Hepatocyte (in vitro differentiated cells): ENCODE measurements around the gene CARMIL1. TPM values are rescaled to one million over a fixed set of nuclear protein-coding genes. Genes with fewer than 3 reads are reported as not detected.

Experiments used
- DNase-seq: peaks from one replicate; pipeline ENCODE4 v3.0.0-alpha.2; 2016; ENCODE audit warnings: low spot score
- H2AFZ ChIP-seq: fragments of 200-600 bp; sonication (generic); 2 replicates; pipeline ENCODE4 v1.6.0; 2016; ENCODE audit warnings: antibody characterized with exemption, mild to moderate bottlenecking
- H3K27ac ChIP-seq: fragments of 200-600 bp; sonication (generic); 2 replicates; pipeline ENCODE4 v1.5.1; 2016; ENCODE audit warnings: mild to moderate bottlenecking
- H3K27me3 ChIP-seq: fragments of 200-600 bp; sonication (generic); 2 replicates; pipeline ENCODE4 v1.6.1; 2016
- H3K36me3 ChIP-seq: fragments of 200-600 bp; sonication (generic); replicated peaks from 2 replicates; pipeline ENCODE4 v1.5.1; 2016; ENCODE audit warnings: low read depth; ENCODE audit not compliant: insufficient read depth
- H3K4me1 ChIP-seq: fragments of 200-600 bp; sonication (generic); 2 replicates; pipeline ENCODE4 v1.5.1; 2016; ENCODE audit warnings: mild to moderate bottlenecking, moderate library complexity; ENCODE audit not compliant: insufficient read depth
- H3K4me2 ChIP-seq: fragments of 200-600 bp; sonication (generic); 2 replicates; pipeline ENCODE4 v1.6.0; 2016
- H3K4me3 ChIP-seq: fragments of 200-600 bp; sonication (generic); 2 replicates; pipeline ENCODE4 v1.5.1; 2016; ENCODE audit warnings: mild to moderate bottlenecking
- H3K79me2 ChIP-seq: fragments of 200-600 bp; sonication (generic); 2 replicates; pipeline ENCODE4 v1.6.0; 2017; ENCODE audit warnings: mild to moderate bottlenecking
- H3K9me2 ChIP-seq: fragments of 200-600 bp; sonication (generic); replicated peaks from 2 replicates; pipeline ENCODE4 v1.6.0; 2017; ENCODE audit warnings: mild to moderate bottlenecking; ENCODE audit not compliant: insufficient read depth
- H3K9me3 ChIP-seq: fragments of 200-600 bp; sonication (generic); 2 replicates; pipeline ENCODE4 v1.5.1; 2016; ENCODE audit warnings: low read depth, mild to moderate bottlenecking
- H4K20me1 ChIP-seq: fragments of 200-600 bp; sonication (generic); 2 replicates; pipeline ENCODE4 v1.6.0; 2016; ENCODE audit warnings: mild to moderate bottlenecking; ENCODE audit not compliant: insufficient read depth, poor library complexity, severe bottlenecking
- EZH2 ChIP-seq: fragments of 200-600 bp; sonication (generic); IDR thresholded peaks from 2 replicates; pipeline ENCODE4 v1.6.1; 2016; ENCODE audit warnings: antibody characterized with exemption, mild to moderate bottlenecking, borderline replicate concordance
- EZH2phosphoT487 ChIP-seq: fragments of 200-600 bp; sonication (generic); IDR thresholded peaks from one replicate; pipeline ENCODE4 v1.6.1; 2018; ENCODE audit warnings: antibody characterized with exemption, mild to moderate bottlenecking, low read depth, moderate library complexity; ENCODE audit not compliant: unreplicated experiment, severe bottlenecking
- WGBS: methylation state at CpG from one replicate; pipeline ENCODE4 v1.1.6; 2016; ENCODE audit warnings: low lambda C conversion rate; ENCODE audit errors: missing lambda C conversion rate; 5-methylcytosine and 5-hydroxymethylcytosine counted together
- polyA plus RNA-seq: library from polyadenylated mRNA; unstranded; fragments of >200 nt; fragmentation: Nextera tagmentation; extraction: Ambion mirVana; gene quantifications from 2 replicates; pipeline ENCODE4 v1.2.1, GENCODE V29; 2016
- total RNA-seq: library from RNA; depleted of rRNA; stranded (reverse); fragments of >200 nt; gene quantifications from 2 replicates; pipeline ENCODE4 v1.2.3, GENCODE V29; 2014
- TF ChIP-seq, protein P1 (sequence below): fragments of 200-600 bp; sonication (generic); IDR thresholded peaks from 2 replicates; pipeline ENCODE4 v1.5.1; 2016; ENCODE audit warnings: antibody characterized with exemption, mild to moderate bottlenecking; ENCODE audit not compliant: poor library complexity

The CARMIL1 gene
- total and polyA plus RNA-seq, 2 experiments from 2014 or later, result 19.5 to 40.6 TPM

GRCh38 chr6:25403150-25403549 lies 124.0 kb downstream of the CARMIL1 start:
- Histone ChIP-seq H3K27ac (no peak overlapping the region), H2AFZ (no peak overlapping the region), H3K4me3 (no peak overlapping the region), H4K20me1 (peaks cover 17% of the 10 kb centered on the region), H3K36me3 (no peaks in the 10 kb centered on the region), H3K9me2 (no peaks in the 10 kb centered on the region), H3K79me2 (peaks cover 90% of the 10 kb centered on the region), H3K4me2 (no peak overlapping the region), H3K27me3 (no peaks in the 10 kb centered on the region), H3K9me3 (no peaks in the 10 kb centered on the region), H3K4me1 (no peaks in the 10 kb centered on the region)
- no peak for DNase-seq
- 79% methylated on average over 2 of the region's 2 CpGs for WGBS
- TF ChIP-seq EZH2phosphoT487, result no peak
- no peak for TF ChIP-seq EZH2
- TF ChIP-seq, protein P1, sequence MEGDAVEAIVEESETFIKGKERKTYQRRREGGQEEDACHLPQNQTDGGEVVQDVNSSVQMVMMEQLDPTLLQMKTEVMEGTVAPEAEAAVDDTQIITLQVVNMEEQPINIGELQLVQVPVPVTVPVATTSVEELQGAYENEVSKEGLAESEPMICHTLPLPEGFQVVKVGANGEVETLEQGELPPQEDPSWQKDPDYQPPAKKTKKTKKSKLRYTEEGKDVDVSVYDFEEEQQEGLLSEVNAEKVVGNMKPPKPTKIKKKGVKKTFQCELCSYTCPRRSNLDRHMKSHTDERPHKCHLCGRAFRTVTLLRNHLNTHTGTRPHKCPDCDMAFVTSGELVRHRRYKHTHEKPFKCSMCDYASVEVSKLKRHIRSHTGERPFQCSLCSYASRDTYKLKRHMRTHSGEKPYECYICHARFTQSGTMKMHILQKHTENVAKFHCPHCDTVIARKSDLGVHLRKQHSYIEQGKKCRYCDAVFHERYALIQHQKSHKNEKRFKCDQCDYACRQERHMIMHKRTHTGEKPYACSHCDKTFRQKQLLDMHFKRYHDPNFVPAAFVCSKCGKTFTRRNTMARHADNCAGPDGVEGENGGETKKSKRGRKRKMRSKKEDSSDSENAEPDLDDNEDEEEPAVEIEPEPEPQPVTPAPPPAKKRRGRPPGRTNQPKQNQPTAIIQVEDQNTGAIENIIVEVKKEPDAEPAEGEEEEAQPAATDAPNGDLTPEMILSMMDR, result no peak

GRCh38 chr6:25404091-25404490 lies 124.9 kb downstream of the CARMIL1 start:
- 93% methylated on average over 3 of the region's 3 CpGs for WGBS
- H3K27ac ChIP-seq, result no peak overlapping the region

GRCh38 chr6:25404693-25405169 lies 125.6 kb downstream of the CARMIL1 start:
- H4K20me1 ChIP-seq, result peaks cover 12% of the 10 kb centered on the region
- no peak overlapping the region for H2AFZ ChIP-seq
- H3K27ac ChIP-seq, result no peak overlapping the region
- peaks cover 89% of the 10 kb centered on the region for H3K79me2 ChIP-seq
- no peak overlapping the region for H3K4me3 ChIP-seq
- no peaks in the 10 kb centered on the region for H3K9me2 ChIP-seq
- WGBS, result 68% methylated on average over 8 of the region's 8 CpGs
- no peaks in the 10 kb centered on the region for H3K36me3 ChIP-seq
- H3K4me2 ChIP-seq, result no peak overlapping the region
- TF ChIP-seq EZH2 (no peak), EZH2phosphoT487 (no peak)
- TF ChIP-seq, protein P1, result no peak
- no peak for DNase-seq
- H3K4me1 ChIP-seq, result no peaks in the 10 kb centered on the region
- H3K9me3 ChIP-seq, result no peaks in the 10 kb centered on the region
- no peaks in the 10 kb centered on the region for H3K27me3 ChIP-seq

More at GRCh38 chr6:25404091-25404490, 124.9 kb downstream of the CARMIL1 start:
- no peak overlapping the region for H3K4me3 ChIP-seq
- TF ChIP-seq EZH2phosphoT487, result no peak
- TF ChIP-seq, protein P1, result no peak
- no peak for TF ChIP-seq EZH2
- no peaks in the 10 kb centered on the region for H3K9me3 ChIP-seq
- H3K79me2 ChIP-seq, result peaks cover 89% of the 10 kb centered on the region
- no peaks in the 10 kb centered on the region for H3K4me1 ChIP-seq
- no peak overlapping the region for H2AFZ ChIP-seq
- no peak for DNase-seq
- no peaks in the 10 kb centered on the region for H3K9me2 ChIP-seq
- no peak overlapping the region for H3K4me2 ChIP-seq
- peaks cover 15% of the 10 kb centered on the region for H4K20me1 ChIP-seq
- no peaks in the 10 kb centered on the region for H3K36me3 ChIP-seq
- H3K27me3 ChIP-seq, result no peaks in the 10 kb centered on the region
